GM19455 (cell line): ENCODE data around the gene ACOXL.

ENCODE experiments used
- ATAC-seq: cut with Tn5 transposase; IDR thresholded peaks from one replicate; pipeline ENCODE4 v1.9.1; 2021; ENCODE audit not compliant: unreplicated experiment

ACOXL gene

GRCh38 chr2:110904779-110905148 is 172.4 kb downstream of the ACOXL start:
- no peak for ATAC-seq

GRCh38 chr2:110905217-110905616 is 172.8 kb downstream of the ACOXL start:
- no peak for ATAC-seq

GRCh38 chr2:110906613-110907298 is 174.4 kb downstream of the ACOXL start:
- no peak for ATAC-seq

- ATAC-seq: no peak
These were observed 177.1 kb downstream of the ACOXL start for GRCh38 chr2:110909501-110909900.

GRCh38 chr2:110910423-110910822 is 178.1 kb downstream of the ACOXL start:
- ATAC-seq: no peak

- ATAC-seq: no peak
These were observed 187.4 kb downstream of the ACOXL start for GRCh38 chr2:110919738-110920137.

GRCh38 chr2:110925479-110925878 is 193.1 kb downstream of the ACOXL start:
- ATAC-seq: no peak

GRCh38 chr2:110927526-110927925 is 195.2 kb downstream of the ACOXL start:
- ATAC-seq: no peak

- no peak for ATAC-seq
These were observed 197.2 kb downstream of the ACOXL start for GRCh38 chr2:110929528-110929927.

GRCh38 chr2:110931648-110932047 is 199.3 kb downstream of the ACOXL start:
- ATAC-seq: no peak

GRCh38 chr2:110933420-110933819 is 201.0 kb downstream of the ACOXL start:
- ATAC-seq: no peak

- ATAC-seq: no peak
These were observed 202.6 kb downstream of the ACOXL start for GRCh38 chr2:110934948-110935347.

GRCh38 chr2:110940376-110940910 is 208.1 kb downstream of the ACOXL start:
- ATAC-seq: no peak

- no peak for ATAC-seq
These were observed 208.9 kb downstream of the ACOXL start for GRCh38 chr2:110941226-110941625.

GRCh38 chr2:110943070-110943634 is 210.8 kb downstream of the ACOXL start:
- ATAC-seq: no peak

GRCh38 chr2:110946902-110947301 is 214.5 kb downstream of the ACOXL start:
- no peak for ATAC-seq

- no peak for ATAC-seq
These were observed 215.8 kb downstream of the ACOXL start for GRCh38 chr2:110948027-110948674.

- no peak for ATAC-seq
These were observed 217.9 kb downstream of the ACOXL start for GRCh38 chr2:110950281-110950680.

GRCh38 chr2:110955045-110955444 is 222.7 kb downstream of the ACOXL start:
- ATAC-seq: no peak

GRCh38 chr2:110955556-110955955 is 223.2 kb downstream of the ACOXL start:
- ATAC-seq: no peak

- no peak for ATAC-seq
These were observed 224.9 kb downstream of the ACOXL start for GRCh38 chr2:110957293-110957692.
